ENCODE results near the gene SLC6A6.

SLC6A6 gene

GRCh38 chr3:14494973-14495300, 92.5 kb downstream of the SLC6A6 start:
- Histone ChIP-seq H2BK12ac (ENCODE audit: low read length in 2 of 2) (no peak overlapping the region), H3K4ac (ENCODE audit: low read depth in 1 of 2, low read length in 2 of 2) (no peak overlapping the region), H3K4me3 (ENCODE audit: insufficient read depth in 1 of 2, low read depth in 1 of 2, low read length in 2 of 2) (no peak overlapping the region), H3K79me1 (replicated peaks; ENCODE audit: low read length, poor library complexity, severe bottlenecking) (no peaks in the 10 kb centered on the region), H4K91ac (ENCODE audit: low read length) (no peak overlapping the region), H3K18ac (ENCODE audit: low read depth in 1 of 2, low read length in 2 of 2) (no peak overlapping the region), H4K8ac (ENCODE audit: low read length) (no peak overlapping the region), H3K23ac (ENCODE audit: low read length in 2 of 2) (no peak overlapping the region), H3K4me2 (ENCODE audit: low read length, poor library complexity, severe bottlenecking) (no peak overlapping the region), H3K9ac (ENCODE audit: low read length) (no peak overlapping the region), H3K36me3 (ENCODE audit: control insufficient read depth in 1 of 2, insufficient read depth in 2 of 2, low read depth in 1 of 2, low read length in 2 of 2) (peaks cover 5 to 29% of the 10 kb centered on the region in 2 experiments), H3K14ac (ENCODE audit: low read length in 2 of 2) (no peak overlapping the region), H2AFZ (ENCODE audit: low read depth, low read length) (no peak overlapping the region), H3K4me1 (ENCODE audit: control insufficient read depth, insufficient read depth, low read depth, low read length) (peaks cover 5% of the 10 kb centered on the region), H2AK5ac (ENCODE audit: low read length, severe bottlenecking) (no peak overlapping the region), H3K27me3 (ENCODE audit: control insufficient read depth in 1 of 2, insufficient read depth in 1 of 2, low read length in 2 of 2) (peaks cover 4 to 15% of the 10 kb centered on the region in 2 experiments), H2BK5ac (ENCODE audit: low read depth, low read length, poor library complexity, severe bottlenecking) (no peak overlapping the region), H2BK120ac (ENCODE audit: low read depth, low read length) (no peak overlapping the region), H3K9me3 (ENCODE audit: control insufficient read depth, low read length) (peaks cover under 1% of the 10 kb centered on the region), H2BK15ac (ENCODE audit: low read depth, poor library complexity, severe bottlenecking) (no peak overlapping the region), H3K27ac (ENCODE audit: low read length, poor library complexity, severe bottlenecking) (no peak overlapping the region)
- 77% methylated on average over 5 of the region's 5 CpGs for WGBS
- DNase-seq: no peak

GRCh38 chr3:14496351-14496750, 93.9 kb downstream of the SLC6A6 start:
- Histone ChIP-seq H3K36me3 (ENCODE audit: control insufficient read depth in 1 of 2, insufficient read depth in 2 of 2, low read depth in 1 of 2, low read length in 2 of 2) (peaks cover 0 to 17% of the 10 kb centered on the region in 2 experiments), H2BK15ac (ENCODE audit: low read depth, poor library complexity, severe bottlenecking) (no peak overlapping the region), H2BK120ac (ENCODE audit: low read depth, low read length) (no peak overlapping the region), H3K79me1 (replicated peaks; ENCODE audit: low read length, poor library complexity, severe bottlenecking) (no peaks in the 10 kb centered on the region), H3K4me1 (ENCODE audit: control insufficient read depth, insufficient read depth, low read depth, low read length) (peaks cover 5% of the 10 kb centered on the region), H2AFZ (ENCODE audit: low read depth, low read length) (no peak overlapping the region), H3K27ac (ENCODE audit: low read length, poor library complexity, severe bottlenecking) (no peak overlapping the region), H3K27me3 (ENCODE audit: control insufficient read depth in 1 of 2, insufficient read depth in 1 of 2, low read length in 2 of 2) (peaks cover 4 to 15% of the 10 kb centered on the region in 2 experiments), H4K91ac (ENCODE audit: low read length) (no peak overlapping the region), H2BK12ac (ENCODE audit: low read length in 2 of 2) (no peak overlapping the region), H3K9ac (ENCODE audit: low read length) (no peak overlapping the region), H4K8ac (ENCODE audit: low read length) (no peak overlapping the region), H2AK5ac (ENCODE audit: low read length, severe bottlenecking) (no peak overlapping the region), H3K4me2 (ENCODE audit: low read length, poor library complexity, severe bottlenecking) (no peak overlapping the region), H2BK5ac (ENCODE audit: low read depth, low read length, poor library complexity, severe bottlenecking) (no peak overlapping the region), H3K4me3 (ENCODE audit: insufficient read depth in 1 of 2, low read depth in 1 of 2, low read length in 2 of 2) (no peak overlapping the region), H3K9me3 (ENCODE audit: control insufficient read depth, low read length) (peaks cover 7% of the 10 kb centered on the region), H3K18ac (ENCODE audit: low read depth in 1 of 2, low read length in 2 of 2) (no peak overlapping the region), H3K4ac (ENCODE audit: low read depth in 1 of 2, low read length in 2 of 2) (no peak overlapping the region), H3K14ac (ENCODE audit: low read length in 2 of 2) (no peak overlapping the region), H3K23ac (ENCODE audit: low read length in 2 of 2) (no peak overlapping the region)
- 89% methylated on average over 9 of the region's 9 CpGs for WGBS
- no peak for DNase-seq

DNA sequence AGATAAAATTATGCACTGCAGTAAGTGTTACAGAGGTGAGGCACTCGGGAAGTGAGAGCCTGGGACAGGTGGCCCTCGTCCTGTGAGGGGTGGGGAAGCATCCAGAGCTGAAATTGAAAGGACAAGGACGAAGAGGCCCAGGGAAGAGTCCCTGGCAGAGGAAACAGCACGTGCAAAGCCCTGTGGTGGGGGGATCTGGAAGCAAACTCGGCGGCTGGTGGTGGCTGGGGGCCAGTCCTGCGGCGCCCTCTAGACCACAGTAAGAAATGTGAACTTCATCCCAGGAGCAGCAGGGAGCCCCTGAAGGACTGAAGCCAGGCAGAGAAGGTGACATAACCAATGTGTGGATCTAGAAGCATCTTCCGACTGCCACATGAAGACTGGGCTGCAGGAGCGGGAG, 94.9 kb downstream of the SLC6A6 start:
- no peak overlapping the region for H3K18ac ChIP-seq (ENCODE audit: low read depth in 1 of 2, low read length in 2 of 2)
- 54% methylated on average over 10 of the region's 10 CpGs for WGBS
- no peak overlapping the region for H2BK5ac ChIP-seq (ENCODE audit: low read depth, low read length, poor library complexity, severe bottlenecking)
- no peak overlapping the region for H2BK15ac ChIP-seq (ENCODE audit: low read depth, poor library complexity, severe bottlenecking)
- H3K4me3 ChIP-seq (ENCODE audit: insufficient read depth in 1 of 2, low read depth in 1 of 2, low read length in 2 of 2): no peak overlapping the region
- H3K4me2 ChIP-seq (ENCODE audit: low read length, poor library complexity, severe bottlenecking): no peak overlapping the region
- no peak for DNase-seq
- H3K14ac ChIP-seq (ENCODE audit: low read length in 2 of 2): peak overlapping the region in 1 of 2 experiments; percentile 39
- no peak overlapping the region for H4K91ac ChIP-seq (ENCODE audit: low read length)
- no peak overlapping the region for H2BK12ac ChIP-seq (ENCODE audit: low read length in 2 of 2)
- peaks cover 4 to 15% of the 10 kb centered on the region in 2 experiments for H3K27me3 ChIP-seq (ENCODE audit: control insufficient read depth in 1 of 2, insufficient read depth in 1 of 2, low read length in 2 of 2)
- H3K4me1 ChIP-seq (ENCODE audit: control insufficient read depth, insufficient read depth, low read depth, low read length): peaks cover 5% of the 10 kb centered on the region
- no peak overlapping the region for H2AK5ac ChIP-seq (ENCODE audit: low read length, severe bottlenecking)
- peaks cover 11% of the 10 kb centered on the region for H3K9me3 ChIP-seq (ENCODE audit: control insufficient read depth, low read length)
- no peak overlapping the region for H2BK120ac ChIP-seq (ENCODE audit: low read depth, low read length)
- no peak overlapping the region for H4K8ac ChIP-seq (ENCODE audit: low read length)
- H3K9ac ChIP-seq (ENCODE audit: low read length): no peak overlapping the region
- no peak overlapping the region for H2AFZ ChIP-seq (ENCODE audit: low read depth, low read length)
- no peak overlapping the region for H3K4ac ChIP-seq (ENCODE audit: low read depth in 1 of 2, low read length in 2 of 2)
- H3K23ac ChIP-seq (ENCODE audit: low read length in 2 of 2): no peak overlapping the region
- peaks cover 0 to 8% of the 10 kb centered on the region in 2 experiments for H3K36me3 ChIP-seq (ENCODE audit: control insufficient read depth in 1 of 2, insufficient read depth in 2 of 2, low read depth in 1 of 2, low read length in 2 of 2)
- H3K79me1 ChIP-seq (replicated peaks; ENCODE audit: low read length, poor library complexity, severe bottlenecking): no peaks in the 10 kb centered on the region
- no peak overlapping the region for H3K27ac ChIP-seq (ENCODE audit: low read length, poor library complexity, severe bottlenecking)

- Histone ChIP-seq H4K8ac (ENCODE audit: low read length) (no peak overlapping the region), H2BK5ac (ENCODE audit: low read depth, low read length, poor library complexity, severe bottlenecking) (no peak overlapping the region), H3K4me1 (ENCODE audit: control insufficient read depth, insufficient read depth, low read depth, low read length) (peaks cover under 1% of the 10 kb centered on the region), H3K18ac (ENCODE audit: low read depth in 1 of 2, low read length in 2 of 2) (no peak overlapping the region), H2BK12ac (ENCODE audit: low read length in 2 of 2) (no peak overlapping the region), H4K91ac (ENCODE audit: low read length) (no peak overlapping the region), H3K79me1 (replicated peaks; ENCODE audit: low read length, poor library complexity, severe bottlenecking) (no peaks in the 10 kb centered on the region), H2AK5ac (ENCODE audit: low read length, severe bottlenecking) (no peak overlapping the region), H3K4ac (ENCODE audit: low read depth in 1 of 2, low read length in 2 of 2) (no peak overlapping the region), H3K9ac (ENCODE audit: low read length) (no peak overlapping the region), H3K4me3 (ENCODE audit: insufficient read depth in 1 of 2, low read depth in 1 of 2, low read length in 2 of 2) (no peak overlapping the region), H3K14ac (ENCODE audit: low read length in 2 of 2) (no peak overlapping the region), H3K23ac (ENCODE audit: low read length in 2 of 2) (no peak overlapping the region), H3K27me3 (ENCODE audit: control insufficient read depth in 1 of 2, insufficient read depth in 1 of 2, low read length in 2 of 2) (peaks cover 15 to 17% of the 10 kb centered on the region in 2 experiments), H3K9me3 (ENCODE audit: control insufficient read depth, low read length) (peaks cover 20% of the 10 kb centered on the region), H3K27ac (ENCODE audit: low read length, poor library complexity, severe bottlenecking) (no peak overlapping the region), H2AFZ (ENCODE audit: low read depth, low read length) (no peak overlapping the region), H3K4me2 (ENCODE audit: low read length, poor library complexity, severe bottlenecking) (no peak overlapping the region), H2BK120ac (ENCODE audit: low read depth, low read length) (no peak overlapping the region), H3K36me3 (ENCODE audit: control insufficient read depth in 1 of 2, insufficient read depth in 2 of 2, low read depth in 1 of 2, low read length in 2 of 2) (no peaks in the 10 kb centered on the region), H2BK15ac (ENCODE audit: low read depth, poor library complexity, severe bottlenecking) (no peak overlapping the region)
- DNase-seq: no peak
Measured at GRCh38 chr3:14502472-14502871, 100.1 kb downstream of the SLC6A6 start.
